SKM-1 (cell line): Measurements from ENCODE around the gene VEGFA.
A peak's percentile ranks its signal among the peaks of the same experiment; 100 is the strongest.

ENCODE experiments used
- DNase-seq: peaks from one replicate; lab custom pipeline; 2025; ENCODE audit not compliant: unreplicated experiment; lab: John Stamatoyannopoulos, UW

Gene VEGFA

GRCh38 chr6:43759136-43759906 is 10.7 kb upstream of the VEGFA start:
- no peak for DNase-seq

GRCh38 chr6:43759907-43760206 is 10.2 kb upstream of the VEGFA start:
- no peak for DNase-seq

GRCh38 chr6:43760210-43761168 is 9.5 kb upstream of the VEGFA start:
- no peak for DNase-seq

- DNase-seq = no peak
Observed at GRCh38 chr6:43761666-43762409, 8.2 kb upstream of the VEGFA start.

- no peak for DNase-seq
Observed at GRCh38 chr6:43762410-43762768, 7.6 kb upstream of the VEGFA start.

- no peak for DNase-seq
Observed at GRCh38 chr6:43762966-43763695, 6.9 kb upstream of the VEGFA start.

- DNase-seq = no peak
Observed at GRCh38 chr6:43763812-43764522, 6.0 kb upstream of the VEGFA start.

GRCh38 chr6:43764772-43765171 is 5.2 kb upstream of the VEGFA start:
- no peak for DNase-seq

- no peak for DNase-seq
Observed at GRCh38 chr6:43765776-43766499, 4.1 kb upstream of the VEGFA start.

- no peak for DNase-seq
Observed at GRCh38 chr6:43766500-43766853, 3.5 kb upstream of the VEGFA start.

GRCh38 chr6:43766964-43767461 is 3.0 kb upstream of the VEGFA start:
- DNase-seq = no peak

GRCh38 chr6:43767553-43768505 is 2.2 kb upstream of the VEGFA start:
- DNase-seq = no peak

GRCh38 chr6:43768506-43768860 is 1.5 kb upstream of the VEGFA start:
- no peak for DNase-seq

GRCh38 chr6:43768983-43769525 is 957 bp upstream of the VEGFA start:
- DNase-seq = no peak

- DNase-seq = peak; percentile 59
Observed at GRCh38 chr6:43770372-43771209, 580 bp downstream of the VEGFA start.

- DNase-seq = no peak
Observed at GRCh38 chr6:43771210-43771857, 1.3 kb downstream of the VEGFA start.
